NCI-H1930 (cell line): ENCODE results near the gene CACNA1C.
"Not testable (repeated sequence)": the region's sequence is repeated elsewhere in the genome, so short reads cannot be mapped to it uniquely, and the experiment has no call there.

ENCODE experiments used
- DNase-seq, 2 experiments: peaks; one replicate each; lab custom pipeline; 2025; lab: John Stamatoyannopoulos, UW

CACNA1C gene

GRCh38 chr12:2673966-2674810 is 621.4 kb downstream of the CACNA1C start:
- DNase-seq: no peak

DNA sequence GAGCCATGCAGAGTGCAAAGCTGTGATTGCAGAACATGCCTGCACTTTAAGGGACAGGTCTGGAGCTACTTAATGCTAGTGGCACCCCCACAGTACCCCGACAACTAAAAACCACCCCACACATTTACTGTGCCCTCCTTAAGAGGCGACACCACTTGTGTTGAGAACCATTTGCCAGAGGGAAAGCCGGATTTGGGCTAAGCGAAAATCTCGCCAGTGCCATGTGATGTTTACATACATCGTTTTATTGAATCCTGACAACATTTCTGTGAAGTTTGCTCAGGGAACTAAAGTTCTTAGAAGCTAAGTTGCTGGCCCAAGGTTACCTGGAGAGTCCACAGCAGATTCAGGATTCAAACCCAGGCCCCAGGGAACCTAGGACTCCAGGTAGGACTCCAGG is 623.0 kb downstream of the CACNA1C start:
- DNase-seq: no peak

DNA sequence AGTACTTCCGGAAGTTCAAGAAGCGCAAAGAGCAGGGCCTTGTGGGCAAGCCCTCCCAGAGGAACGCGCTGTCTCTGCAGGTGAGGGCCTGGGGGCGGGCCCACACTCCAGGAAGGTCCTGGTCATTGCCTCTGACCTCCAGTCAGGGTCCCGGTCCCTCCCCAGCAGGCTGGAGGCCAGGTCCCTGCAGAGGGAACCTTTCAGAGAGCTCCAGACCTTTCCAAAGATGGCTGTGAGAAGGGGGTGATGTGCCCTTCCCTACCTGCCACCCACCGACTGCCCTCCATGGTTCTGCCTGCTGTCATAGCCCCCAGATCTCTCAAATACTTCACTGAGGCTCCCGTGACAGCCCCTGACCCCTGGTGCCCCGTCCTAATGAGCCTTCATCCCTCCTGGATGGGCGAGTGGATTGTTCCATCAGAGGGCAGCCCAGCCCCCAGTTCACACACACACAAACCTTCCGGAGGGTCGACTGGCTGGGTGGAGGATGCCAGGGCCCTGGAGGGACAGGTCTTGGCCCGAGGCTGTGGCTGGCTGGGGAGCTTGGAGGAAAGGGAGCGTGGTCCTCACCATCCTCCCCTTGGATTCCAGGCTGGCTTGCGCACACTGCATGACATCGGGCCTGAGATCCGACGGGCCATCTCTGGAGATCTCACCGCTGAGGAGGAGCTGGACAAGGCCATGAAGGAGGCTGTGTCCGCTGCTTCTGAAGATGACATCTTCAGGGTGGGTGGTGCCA is 624.5 kb downstream of the CACNA1C start:
- DNase-seq: no peak

- DNase-seq: no peak
Measured at GRCh38 chr12:2678426-2678825, 625.6 kb downstream of the CACNA1C start.

- no peak for DNase-seq
Measured at GRCh38 chr12:2679068-2679815, 626.5 kb downstream of the CACNA1C start.

GRCh38 chr12:2679816-2680675 is 627.3 kb downstream of the CACNA1C start:
- no peak for DNase-seq

DNA sequence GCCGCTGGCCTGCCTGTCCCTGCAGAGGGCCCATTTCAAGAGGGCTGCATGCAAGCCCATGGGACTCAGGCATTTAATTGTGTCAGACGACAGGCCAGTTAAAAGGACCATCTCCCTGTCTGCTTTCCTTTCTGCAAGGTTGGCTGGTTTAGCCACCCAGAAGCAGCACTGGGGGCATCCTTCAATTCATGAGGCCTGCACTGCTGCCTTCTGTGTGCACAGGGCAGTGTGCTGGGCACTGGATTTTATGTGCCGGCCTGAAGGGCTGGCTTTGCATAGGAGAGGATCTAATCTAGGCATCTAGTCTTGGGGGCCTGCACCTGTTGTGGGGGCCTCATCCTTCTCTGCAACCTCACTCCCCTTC is 627.9 kb downstream of the CACNA1C start:
- no peak for DNase-seq

- no peak for DNase-seq
Measured at GRCh38 chr12:2681450-2682205, 628.8 kb downstream of the CACNA1C start.

GRCh38 chr12:2682296-2683251 is 629.8 kb downstream of the CACNA1C start:
- DNase-seq: peak; percentile 64 to 82

- DNase-seq: no peak
Measured at GRCh38 chr12:2683283-2684025, 630.7 kb downstream of the CACNA1C start.

GRCh38 chr12:2684026-2684325 is 631.2 kb downstream of the CACNA1C start:
- not testable (repeated sequence) for DNase-seq

- not testable (repeated sequence) for DNase-seq
Measured at GRCh38 chr12:2685620-2686279, 633.0 kb downstream of the CACNA1C start.

GRCh38 chr12:2686280-2686646 is 633.5 kb downstream of the CACNA1C start:
- DNase-seq: no peak

DNA sequence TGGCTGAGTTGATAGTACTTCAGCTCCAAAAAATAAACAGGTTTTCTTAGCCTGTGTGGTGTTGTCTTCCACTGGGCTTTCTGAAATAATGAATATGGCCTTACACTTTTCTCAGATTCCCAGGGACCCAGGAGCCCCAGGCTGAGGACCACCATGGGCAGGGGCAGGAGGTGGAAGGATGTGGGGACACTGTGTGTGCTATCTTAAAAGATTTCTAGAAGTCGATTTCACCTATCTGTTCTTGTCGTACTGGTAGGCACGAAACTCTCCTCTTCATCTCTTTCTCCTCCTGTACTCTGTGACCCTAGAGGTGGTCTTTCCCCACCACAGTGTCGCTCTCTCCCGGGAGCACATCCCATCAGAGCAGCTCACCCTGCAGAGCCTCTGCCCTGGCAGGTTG is 634.3 kb downstream of the CACNA1C start:
- DNase-seq: no peak

- DNase-seq: no peak
Measured at GRCh38 chr12:2687726-2688125, 634.9 kb downstream of the CACNA1C start.

- DNase-seq: no peak
Measured at GRCh38 chr12:2688381-2688931, 635.7 kb downstream of the CACNA1C start.

DNA sequence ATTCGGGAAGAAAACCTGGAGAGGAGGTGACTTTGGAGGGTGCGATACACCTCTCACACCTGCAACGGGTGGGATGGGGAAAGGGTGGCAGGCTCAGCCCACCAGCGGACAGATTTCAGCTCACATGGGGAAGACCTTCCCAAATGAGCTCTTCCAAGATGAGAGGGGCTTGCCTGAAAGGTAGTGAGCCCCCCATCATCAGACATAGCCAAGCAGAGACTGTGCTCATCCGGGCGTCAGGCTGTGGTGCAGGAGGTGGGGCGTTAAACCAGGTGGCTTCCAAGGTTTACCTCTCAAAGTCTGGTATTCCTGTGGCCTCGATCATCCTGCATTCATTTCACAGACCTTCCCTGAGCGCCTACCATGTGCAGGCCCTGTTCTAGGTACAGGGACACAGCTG is 636.6 kb downstream of the CACNA1C start:
- no peak for DNase-seq

- no peak for DNase-seq
Measured at GRCh38 chr12:2689879-2690278, 637.1 kb downstream of the CACNA1C start.
